ENCODE measurements around the gene TPSD1.

DNA sequence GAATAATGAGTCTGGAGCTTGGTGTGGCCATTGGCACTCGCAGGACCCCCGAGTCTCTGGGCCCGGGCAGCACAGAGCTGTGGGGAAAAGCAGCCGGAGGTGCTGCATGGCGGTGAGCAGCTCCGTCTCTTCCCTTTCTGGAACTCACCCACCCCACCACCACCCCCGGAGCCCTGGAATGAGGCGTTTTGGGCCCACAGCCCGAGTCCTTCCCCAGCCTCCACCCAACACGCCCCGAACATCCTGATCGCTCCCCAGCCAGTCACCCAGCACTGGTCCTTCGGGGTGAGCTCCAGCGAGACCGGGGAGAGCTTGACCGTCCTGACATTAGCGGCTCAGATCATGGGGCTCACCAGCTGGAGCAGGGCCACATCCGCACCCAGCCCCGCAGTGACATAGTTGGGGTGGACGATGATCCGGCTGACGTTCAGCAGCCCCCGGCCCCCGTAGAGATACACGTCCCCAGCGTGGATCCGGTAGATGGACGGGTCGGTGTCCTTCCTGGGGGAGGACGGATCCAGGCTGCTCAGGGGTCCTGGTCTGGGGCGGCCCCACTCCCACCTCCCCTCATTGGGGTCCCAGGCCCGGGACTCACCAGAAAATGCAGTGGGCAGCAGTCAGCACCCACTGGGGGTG, 6.5 kb downstream of the TPSD1 start:
- TF ChIP-seq, protein P1, sequence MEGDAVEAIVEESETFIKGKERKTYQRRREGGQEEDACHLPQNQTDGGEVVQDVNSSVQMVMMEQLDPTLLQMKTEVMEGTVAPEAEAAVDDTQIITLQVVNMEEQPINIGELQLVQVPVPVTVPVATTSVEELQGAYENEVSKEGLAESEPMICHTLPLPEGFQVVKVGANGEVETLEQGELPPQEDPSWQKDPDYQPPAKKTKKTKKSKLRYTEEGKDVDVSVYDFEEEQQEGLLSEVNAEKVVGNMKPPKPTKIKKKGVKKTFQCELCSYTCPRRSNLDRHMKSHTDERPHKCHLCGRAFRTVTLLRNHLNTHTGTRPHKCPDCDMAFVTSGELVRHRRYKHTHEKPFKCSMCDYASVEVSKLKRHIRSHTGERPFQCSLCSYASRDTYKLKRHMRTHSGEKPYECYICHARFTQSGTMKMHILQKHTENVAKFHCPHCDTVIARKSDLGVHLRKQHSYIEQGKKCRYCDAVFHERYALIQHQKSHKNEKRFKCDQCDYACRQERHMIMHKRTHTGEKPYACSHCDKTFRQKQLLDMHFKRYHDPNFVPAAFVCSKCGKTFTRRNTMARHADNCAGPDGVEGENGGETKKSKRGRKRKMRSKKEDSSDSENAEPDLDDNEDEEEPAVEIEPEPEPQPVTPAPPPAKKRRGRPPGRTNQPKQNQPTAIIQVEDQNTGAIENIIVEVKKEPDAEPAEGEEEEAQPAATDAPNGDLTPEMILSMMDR (IDR thresholded peaks at IDR 0.05), result no peak
- no peak for TF ChIP-seq ZFX (IDR thresholded peaks at IDR 0.05; ENCODE audit: borderline replicate concordance)

Data from 22Rv1 (cell line).